DOHH2 (cell line): ENCODE measurements around the gene CNTNAP5.

Source experiments
- CTCF ChIP-seq: fragments of 200-600 bp; sonication (generic); IDR thresholded peaks from one replicate; pipeline ENCODE4 v1.5.1; 2014; ENCODE audit warnings: antibody characterized with exemption, mild to moderate bottlenecking, low read depth, low read length; ENCODE audit not compliant: poor library complexity, severe bottlenecking
- EZH2phosphoT487 ChIP-seq: fragments of 200-600 bp; sonication (generic); IDR thresholded peaks from 2 replicates; pipeline ENCODE4 v1.6.1; 2017; ENCODE audit warnings: borderline replicate concordance, mild to moderate bottlenecking, antibody characterized with exemption, low read length, moderate library complexity, mixed read lengths

DNA sequence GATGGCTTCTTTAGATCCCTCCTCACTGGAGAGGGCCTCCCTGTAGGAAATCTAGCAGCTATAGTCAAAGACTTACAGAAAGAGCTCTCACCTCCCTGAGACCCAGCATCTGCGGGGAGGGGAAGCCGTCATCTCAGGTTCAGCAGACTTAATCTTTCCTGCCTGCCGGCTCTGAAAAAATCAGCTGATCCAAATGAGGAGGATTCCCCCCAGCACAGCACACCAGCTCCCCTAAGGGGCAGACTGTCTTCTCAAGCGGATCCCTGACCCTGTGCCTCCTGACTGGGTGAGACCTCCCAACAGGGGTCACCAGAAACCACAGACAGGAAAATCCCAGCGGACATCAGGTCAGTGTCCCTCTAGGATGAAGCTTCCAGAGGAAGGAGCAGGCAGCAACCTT, 601.9 kb downstream of the CNTNAP5 start:
- no peak for TF ChIP-seq CTCF
- TF ChIP-seq EZH2phosphoT487: no peak
